ENCODE data around the gene HOXB5.

HOXB5 gene

DNA sequence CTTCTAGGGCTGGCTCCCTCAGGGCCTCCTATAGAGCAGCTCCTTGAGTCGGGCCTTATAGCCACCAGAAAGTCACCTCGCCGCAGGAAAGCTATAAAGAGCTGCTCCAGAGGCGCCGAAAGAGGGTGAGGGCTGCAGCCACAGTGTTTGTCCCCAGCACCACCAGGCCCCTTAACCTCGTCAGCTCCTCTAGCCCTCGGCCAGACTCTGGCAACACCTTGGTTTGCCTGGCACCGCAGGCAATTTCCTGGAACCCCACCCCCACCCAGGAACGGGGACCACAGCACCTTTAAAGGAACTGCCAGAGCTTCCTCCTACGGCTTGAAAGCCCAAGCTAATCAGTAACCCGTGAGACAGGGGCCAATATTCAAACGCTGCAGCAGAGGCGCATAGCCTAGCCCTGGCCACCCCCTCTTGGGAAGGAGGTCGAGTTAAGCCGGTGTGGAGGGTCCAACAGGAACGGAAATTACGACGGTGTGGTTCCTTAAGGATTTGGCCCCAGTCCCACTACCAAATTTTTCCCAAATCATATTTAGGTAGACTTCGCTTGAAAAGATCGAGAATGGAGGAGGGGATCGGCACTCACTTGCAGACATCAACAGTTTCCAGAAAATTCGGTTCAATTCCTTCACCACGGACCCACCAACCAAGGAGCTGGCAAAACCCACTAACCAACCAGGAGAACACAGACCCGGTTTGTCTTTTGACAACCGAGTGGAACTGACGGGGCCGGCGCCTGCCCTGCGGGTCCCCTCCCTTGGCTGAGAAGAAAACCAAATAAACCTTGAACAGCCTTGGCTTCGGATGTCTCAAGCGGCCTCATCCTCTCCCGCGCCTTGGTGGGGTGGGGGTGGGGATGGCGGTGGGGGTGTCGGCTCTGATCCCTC, 8.2 kb upstream of the HOXB5 start:
- DNase-seq, result no peak

DNA sequence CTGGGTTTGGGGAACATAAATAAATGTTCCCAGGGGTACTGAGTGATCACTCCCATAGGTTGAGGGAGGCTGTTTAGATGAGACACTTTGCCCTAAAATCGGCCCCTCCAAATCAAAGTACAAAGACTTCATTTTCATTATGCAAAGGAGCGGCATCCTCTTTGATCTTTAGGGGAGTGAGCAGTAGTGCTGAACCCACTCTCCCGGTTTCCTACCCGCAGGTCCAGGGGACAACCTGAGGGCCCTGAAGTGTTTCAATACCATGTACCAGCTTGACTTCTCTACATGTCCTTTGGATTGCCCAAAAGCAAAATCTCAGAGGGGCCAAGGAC, 7.6 kb upstream of the HOXB5 start:
- DNase-seq, result no peak

DNA sequence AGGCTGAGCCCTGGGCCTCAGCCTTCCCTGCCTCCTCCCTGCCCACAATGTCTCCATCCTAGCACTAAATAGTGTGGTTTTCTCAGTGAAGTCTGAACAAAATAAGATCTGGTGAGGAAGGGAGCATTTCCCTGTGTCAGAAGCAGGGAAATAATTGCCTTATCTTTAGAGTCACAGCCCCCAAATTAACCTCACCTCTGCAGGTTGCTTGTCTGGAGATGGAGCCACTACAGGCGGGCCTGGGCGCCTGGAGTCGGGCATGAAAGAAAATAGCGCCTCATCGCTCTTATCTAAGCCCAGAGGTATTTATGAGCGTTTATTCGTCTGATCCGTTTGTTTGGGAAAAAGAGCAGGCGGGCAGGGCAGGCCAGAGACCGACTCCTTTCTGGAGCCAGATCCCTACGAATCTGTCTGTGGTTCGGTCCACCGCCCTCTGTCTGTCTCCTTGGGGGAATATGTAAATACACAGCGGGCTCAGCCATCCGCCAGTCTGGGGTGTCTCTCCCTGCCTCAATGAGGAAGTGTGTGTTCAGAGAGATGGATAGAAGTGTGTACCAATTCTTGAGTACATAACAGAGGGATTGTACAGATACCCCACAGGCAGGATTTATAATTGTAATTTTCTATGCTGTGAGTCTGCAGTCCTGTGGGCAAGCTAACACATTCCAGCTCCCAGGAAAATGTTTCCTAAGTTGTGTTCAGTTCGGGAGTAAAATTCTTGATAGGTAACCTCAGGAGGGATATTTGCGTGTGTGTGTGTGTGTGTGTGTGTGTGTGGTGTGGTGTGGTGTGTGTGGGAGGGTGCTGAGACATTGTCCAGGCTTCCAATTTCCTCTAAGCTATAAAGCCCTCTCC, 6.9 kb upstream of the HOXB5 start:
- DNase-seq, result no peak

DNA sequence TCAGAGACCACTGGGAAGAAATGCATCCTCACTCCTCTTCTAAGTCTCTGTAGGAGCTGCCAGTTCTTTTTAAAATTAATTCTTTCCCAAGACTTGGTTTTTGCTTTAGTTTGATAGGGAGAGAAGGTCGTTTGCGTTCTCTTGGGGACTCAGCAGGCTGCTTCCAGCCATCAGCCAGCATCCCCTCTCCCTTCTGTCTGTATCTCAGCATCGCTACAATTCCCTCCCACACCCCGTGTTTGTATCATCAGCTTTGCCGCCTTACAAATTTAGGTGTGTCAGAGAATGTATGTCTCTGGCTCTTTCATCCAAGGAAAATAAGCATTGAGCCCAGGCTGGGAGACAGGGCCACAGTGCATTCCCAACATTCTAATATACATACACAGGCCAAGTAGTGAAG, 5.8 kb upstream of the HOXB5 start:
- no peak for DNase-seq

DNA sequence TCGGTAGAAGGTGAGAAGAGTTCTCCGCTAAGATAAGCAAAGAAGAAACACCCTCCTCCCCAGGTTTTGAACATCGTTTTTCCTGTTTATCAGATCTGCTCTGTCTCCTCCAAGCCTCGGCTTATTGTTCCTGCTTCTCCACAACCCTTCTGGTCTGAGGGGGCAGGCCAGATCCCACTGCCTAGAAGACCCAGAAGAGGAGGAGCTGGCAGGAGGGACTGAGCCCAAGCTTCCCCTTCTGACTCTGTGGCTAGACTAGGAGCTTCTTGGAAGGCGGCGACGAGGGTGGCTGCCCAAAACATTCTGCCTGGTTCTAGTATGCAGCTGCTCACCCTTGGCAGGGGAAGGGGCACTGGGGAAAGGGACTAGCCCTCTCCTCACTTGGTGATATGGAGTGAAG, 5.2 kb upstream of the HOXB5 start:
- DNase-seq, result no peak

DNA sequence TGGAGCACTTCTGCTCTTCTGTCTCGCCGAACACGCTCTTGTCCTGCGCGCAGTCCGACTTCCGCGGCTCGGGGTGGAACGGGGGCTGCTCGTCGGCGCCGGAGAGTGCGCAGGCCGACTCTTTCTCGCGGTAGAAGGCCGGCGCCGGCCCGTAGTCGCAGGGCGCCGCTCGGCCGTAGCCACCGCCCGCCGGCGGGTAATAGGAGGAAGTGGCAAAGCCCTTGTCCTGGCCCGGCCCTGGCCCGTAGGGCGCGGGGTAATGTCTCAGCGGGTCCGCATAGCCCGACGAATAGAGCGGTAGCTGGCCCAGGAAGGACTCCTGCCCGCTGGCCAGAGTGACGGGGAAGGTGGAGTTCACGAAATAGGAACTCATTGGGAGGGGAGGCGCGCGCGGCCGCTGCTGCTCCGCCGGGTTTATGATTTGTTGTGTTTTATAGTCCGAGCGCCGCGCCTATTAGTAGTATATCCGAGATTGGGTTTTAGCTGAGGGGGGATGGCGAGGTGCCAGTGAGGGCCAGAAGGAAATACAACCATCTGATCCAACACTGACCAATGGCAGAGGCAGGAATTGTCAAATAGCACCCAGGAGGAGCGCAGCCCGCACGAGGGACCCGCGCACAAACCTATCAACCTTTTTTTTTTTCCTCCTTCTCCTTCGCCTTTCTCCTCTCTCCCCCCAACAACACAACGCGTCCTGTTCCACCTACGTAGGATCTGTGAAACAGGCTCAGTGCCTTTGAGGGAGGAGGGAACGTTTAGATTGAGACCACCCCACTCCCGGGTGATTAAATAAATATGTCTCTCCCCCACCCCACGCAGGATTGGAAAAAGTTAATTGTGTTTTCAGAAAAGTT, 4.4 kb upstream of the HOXB5 start:
- no peak for DNase-seq

DNA sequence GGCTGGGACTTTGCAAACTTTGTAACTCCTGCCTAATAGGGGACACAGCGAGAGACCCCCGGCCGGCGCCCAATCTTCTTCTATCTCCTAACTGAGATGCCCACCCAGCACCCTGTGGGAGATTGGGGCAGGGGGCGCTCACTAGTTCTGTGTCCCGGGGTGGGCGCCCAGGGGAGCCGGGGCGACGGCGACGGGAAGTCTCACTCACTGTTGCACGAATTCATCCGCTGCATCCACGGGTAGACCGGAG, 3.9 kb upstream of the HOXB5 start:
- no peak for DNase-seq

DNA sequence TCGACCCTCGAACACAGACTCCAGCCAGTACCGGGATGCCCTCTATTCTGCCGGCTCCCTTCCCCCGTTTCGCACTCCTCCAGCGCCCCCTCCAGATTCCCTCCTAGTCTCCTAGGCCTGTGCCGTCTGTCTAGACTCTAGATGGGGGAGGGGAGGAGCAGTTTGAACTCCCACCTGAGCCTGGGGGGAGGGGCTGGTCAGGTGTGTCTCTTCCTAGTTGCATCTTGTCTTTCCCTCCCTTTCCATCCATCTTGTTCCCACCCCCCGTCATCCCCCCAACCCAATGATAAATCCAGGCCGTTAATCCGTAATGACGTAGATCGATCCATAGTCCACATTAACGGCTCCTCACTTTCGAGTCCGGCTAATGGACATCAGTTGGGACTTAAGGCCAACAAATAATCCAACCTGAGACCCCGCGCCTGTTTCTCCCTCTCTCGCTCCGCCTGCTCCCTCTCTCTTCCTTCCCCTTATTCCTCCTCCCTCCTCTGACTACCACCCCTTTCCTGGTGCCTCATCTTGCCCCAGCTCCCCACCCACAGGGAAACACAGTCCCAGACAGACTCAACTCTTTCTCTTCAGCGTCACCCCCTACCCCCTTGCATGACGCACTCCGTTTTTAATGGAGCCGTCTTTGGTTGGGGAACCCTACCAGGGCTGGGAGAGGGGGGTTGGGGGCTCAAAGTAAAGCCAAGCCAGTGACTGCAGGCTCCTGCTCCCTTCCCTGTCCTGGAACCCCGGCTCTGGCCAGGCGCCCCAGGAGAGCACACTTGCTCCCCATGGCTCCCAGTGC, 3.4 kb upstream of the HOXB5 start:
- peak in 1 of 2 experiments; percentile 90 for DNase-seq

DNA sequence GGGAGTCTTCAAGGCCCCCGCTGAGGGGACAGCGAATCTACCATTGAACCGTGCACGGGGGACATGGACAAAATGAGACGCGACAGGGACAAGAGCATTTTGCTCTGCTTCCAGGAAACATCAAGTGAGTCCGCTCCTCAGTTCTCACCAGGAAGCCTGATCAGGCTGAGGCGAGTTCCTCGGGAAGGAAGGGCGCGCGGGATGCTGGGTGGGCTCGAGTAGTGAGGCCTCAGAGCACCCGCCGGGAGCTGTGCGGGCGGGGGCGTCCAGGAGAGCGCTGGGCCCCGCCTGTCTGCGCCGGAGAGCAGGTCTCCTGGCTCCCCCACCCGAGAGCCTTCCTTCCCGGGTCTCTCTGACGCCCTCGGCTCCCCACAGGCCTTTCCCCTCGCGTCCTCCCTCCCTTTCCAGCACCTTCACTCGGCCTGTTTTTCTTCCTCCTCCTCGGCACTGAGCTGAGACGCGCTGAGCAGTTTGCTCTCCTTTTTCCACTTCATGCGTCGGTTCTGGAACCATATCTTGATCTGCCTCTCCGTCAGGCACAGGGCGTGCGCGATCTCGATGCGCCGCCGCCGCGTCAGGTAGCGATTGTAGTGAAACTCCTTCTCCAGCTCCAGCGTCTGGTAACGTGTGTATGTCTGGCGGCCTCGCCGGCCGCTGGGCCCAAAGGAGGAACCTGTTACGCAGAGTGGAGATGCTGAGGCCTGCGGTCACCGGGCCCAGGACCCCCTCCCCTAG, 2.6 kb upstream of the HOXB5 start:
- no peak for DNase-seq

DNA sequence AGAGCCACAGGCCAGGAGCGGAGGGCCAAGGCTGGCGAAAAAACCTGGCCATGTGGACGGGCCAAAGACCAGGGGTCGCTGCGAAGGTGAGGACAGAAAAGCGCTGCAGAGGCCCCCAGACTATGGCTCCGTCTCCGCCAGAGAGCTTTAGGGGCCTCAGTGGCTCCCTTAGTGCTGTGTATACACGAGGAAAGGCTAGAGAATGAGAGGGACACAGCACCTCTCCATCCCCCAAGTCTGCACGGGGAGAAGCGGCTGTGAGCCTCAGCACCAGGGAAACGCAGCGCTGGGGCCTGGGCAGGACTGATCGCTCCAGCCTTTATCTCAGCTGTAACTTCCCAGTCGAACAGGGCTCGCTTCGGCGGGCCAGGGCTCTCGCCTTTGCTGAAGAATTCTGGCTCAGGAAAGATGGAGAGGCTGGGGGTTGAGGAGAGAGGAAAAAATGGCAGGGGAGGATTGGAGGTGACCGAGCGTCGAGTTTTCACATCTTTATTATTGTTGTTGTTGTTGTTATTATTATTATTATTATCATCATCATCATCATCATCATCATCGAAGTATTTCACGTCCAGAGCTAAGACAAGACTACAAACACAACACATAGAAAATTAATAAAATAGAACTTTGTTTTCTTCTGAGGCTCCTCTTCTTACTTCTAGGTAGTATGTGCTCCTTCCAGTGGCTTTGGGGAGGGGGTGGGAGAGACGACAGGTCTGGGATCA, 1.9 kb upstream of the HOXB5 start:
- no peak for DNase-seq

DNA sequence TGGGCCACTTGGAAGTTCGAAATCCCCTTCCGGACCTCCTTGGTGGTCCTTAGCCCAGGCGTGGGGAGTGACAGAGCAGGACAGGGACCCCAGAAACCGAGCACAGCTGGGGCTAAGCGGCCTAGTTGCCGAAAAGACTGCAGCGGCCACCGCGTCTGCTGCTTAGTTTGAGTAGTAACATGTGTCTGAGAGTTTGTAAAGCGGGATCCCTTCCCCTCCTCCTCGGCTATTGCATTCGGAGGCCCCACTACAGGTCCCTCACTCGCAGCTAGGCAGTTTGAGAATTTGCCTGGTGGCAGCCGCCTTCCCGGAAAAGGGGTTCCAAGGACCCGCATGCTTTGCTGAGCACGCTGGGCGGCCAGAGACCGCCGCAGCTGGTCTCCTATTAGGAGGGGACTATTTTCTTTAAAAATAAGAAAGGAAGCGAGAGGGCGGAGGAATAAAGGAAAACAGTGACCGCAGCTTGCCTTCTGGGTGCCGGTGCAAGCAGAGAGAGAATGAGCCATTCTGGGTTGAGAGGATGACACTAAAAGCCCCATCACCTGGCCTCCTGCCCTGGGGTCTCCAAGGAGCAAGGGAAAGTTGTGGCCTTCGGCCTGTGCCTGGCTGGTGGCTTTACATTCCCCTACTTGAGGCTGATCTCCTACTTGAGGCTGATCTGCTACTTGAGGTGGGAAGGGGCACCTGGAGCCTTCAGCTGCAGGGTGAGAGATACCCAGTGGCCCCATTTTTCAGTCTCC, 1.1 kb upstream of the HOXB5 start:
- DNase-seq, result no peak

DNA sequence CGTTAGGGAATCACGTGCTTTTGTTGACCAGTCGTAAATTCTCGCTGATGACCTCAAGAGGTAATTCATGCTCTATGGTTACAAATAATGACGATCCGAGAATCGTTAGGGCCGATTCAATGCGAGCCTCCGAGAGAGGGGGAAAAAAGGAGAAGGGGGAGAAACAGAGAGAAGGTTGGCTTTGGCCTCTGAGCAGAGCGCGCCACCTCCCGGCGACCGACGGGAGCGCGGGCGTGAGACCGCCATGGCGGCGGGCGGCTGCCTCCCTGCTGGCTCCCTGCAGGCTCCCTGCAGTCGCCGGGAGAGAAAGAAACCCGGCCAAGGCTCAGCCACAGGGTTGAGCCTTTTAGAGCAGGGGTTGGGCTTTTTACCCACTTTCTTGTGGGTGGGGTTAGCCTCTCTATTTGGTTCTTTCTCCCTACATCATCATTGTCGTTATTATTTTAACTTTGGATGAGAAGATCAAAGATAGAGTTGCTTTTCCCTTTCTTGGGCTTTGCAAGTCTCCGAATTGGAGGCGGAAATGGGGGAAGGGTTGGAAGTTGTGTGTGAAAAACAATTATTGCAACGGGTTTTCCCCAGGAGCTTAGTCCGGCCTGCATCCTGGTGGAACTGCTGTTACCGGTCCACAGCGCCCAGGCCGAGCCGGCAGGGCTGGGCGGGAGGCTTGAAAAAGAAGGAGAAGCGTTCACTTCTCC, 410 bp upstream of the HOXB5 start:
- DNase-seq, result peak; percentile 87 to 95

DNA sequence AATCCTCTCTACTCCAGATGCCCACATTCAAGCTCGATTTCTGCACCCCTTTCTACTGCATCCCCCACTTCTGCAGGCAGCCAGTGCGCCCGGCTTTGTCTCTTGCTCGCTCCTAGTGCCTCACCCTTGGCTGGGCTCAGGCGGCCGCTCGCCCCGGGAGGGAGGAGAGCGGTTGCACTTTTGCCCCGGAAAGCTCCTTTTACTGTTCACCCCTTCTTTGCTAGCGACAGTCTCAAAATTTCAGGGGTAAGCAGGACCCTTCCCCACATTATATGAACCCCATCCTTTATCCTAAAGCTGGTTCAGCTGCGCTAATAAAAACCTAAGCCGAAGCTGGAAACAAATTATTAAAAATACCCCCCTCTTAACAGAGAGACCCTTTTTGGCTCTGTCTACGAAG, 1.0 kb downstream of the HOXB5 start:
- DNase-seq, result no peak

DNA sequence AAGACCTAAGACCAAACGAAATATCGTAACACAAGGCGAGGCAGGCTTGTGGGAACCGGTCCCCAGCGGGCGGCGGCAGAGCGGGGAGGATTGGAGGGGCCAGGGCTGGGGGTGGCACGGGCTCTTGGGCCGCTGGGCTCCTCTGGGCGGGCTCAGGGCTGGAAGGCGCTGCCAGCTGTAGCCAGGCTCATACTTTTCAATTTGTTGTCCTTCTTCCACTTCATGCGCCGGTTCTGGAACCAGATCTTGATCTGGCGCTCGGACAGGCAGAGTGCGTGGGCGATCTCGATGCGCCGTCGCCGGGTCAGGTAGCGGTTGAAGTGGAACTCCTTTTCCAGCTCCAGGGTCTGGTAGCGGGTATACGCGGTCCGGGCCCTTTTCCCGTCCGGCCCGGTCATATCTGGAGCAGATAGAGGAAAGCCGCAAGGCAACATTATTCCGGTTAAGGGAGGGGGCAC, 1.5 kb downstream of the HOXB5 start:
- no peak for DNase-seq

DNA sequence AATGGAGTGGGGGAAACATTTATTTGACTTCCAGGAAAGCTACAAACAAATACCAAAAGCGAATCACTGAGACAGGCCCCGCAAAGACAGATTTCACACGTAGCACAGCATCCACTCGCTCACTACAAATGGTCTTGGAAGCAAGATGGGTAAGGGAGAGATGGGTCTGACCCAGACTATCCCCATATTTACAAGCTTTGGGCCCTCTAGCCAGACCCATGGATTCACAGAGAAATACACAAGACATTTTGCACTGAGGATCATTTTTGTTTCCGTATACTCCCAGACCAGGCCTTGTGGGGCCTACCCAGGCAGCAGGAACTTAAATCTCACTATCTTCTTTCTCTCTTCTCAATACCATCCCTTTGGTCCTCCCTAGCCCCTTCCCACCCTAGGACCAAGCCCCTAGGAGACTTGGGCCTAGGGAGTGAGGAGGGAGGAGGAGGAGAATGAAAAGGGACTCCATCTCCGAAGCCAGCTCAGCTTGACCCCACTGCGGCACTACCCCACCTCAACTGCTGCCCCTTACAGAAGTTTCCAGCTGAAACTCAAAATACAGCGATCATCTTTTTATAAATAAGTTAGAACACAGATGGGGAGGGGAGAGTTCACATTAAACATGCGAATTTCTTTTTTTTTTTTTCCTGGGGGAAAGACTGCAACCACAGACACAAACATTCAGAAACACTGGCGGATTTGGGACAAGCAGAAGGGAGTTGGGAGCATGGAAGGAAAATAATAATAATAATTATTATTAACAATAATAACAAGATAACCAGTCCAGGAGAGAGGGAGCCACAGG, 2.1 kb downstream of the HOXB5 start:
- no peak for DNase-seq

DNA sequence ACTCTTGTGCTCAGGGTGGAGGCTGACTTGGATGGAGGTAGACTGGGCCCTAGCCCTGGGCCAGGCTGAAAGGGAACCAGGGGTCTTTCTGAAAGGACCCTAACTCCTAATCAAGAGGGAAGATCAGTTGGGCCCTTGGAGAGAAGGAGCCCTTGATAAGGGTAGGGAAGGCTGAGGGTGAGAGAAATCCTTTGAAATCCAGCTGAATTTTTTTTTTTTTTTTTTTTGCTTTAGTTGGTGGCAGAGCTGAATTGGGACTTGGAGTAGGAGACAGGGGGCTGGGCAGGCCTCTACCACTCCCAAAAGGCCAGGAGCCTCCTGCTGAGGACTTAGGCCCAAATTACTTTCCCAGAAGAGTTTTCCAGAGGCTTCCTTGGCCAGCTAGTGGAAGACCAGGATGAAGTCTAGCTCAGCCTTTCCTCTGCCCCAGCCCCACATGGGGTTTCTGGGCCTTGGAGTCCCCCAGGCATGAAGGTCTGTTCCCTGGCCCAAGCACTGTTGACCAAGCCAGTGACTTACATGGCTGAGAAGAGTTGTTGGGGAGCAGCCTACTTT, 2.9 kb downstream of the HOXB5 start:
- DNase-seq, result no peak

DNA sequence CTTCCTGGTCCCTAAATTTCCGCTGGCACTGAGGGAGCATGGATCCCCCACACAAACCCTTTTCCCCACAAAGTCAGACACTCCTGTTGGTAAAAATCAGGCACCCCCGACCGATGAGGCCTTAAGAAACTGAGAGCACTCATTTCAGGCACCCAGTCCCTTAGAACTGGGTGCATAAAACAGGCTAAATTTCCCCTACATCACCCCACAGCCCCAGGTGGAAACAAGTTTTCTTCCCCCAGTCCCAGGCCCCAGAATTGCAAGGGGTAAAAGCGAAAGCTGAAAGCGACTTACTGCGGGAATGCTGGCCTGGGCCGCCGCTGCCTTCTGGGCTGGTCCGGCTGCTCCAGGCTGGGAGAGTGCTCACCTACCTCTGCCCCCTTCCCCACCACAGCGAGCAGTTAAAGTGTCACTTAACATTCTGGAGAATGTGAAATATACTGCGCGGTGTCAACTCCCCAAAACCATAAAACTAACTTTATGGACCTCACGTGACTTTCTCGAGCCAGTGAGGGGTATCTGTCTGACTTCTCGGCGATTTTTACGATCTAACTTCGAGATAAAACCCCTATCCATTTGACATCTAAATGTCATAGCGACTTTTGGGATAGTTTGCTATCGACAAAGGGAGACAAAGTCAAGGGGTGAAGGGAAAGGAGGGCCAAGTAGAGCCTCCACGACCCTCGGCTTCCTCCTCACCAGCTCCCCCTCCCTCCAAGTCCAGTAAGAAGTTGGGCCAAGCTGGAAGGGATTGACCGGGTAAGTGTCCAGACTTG, 3.6 kb downstream of the HOXB5 start, which contains the start of gene HOXB3:
HOXB3 (minus strand) TSS at position 411 of the 776 bp plus-strand sequence. CDS start 37,767 bp downstream, outside the sequence.
- no peak for DNase-seq
